K562 (cell line): Measurements from ENCODE around the gene ACE. TPM values are rescaled to one million over a fixed set of nuclear protein-coding genes. Genes with fewer than 3 reads are reported as not detected.

Source experiments
- BCOR ChIP-seq: fragments of 450-650 bp; IDR thresholded peaks from 2 replicates; pipeline ENCODE4 v1.6.1; 2016
- CSDE1 ChIP-seq, 2 experiments: fragments of 450-650 bp; IDR thresholded peaks; 2 replicates each; pipeline ENCODE4 v1.6.1; 2016; ENCODE audit warnings: mild to moderate bottlenecking in 1 of 2
- ELF4 ChIP-seq: fragments of 450-650 bp; formaldehyde crosslinking; IDR thresholded peaks from 2 replicates; pipeline ENCODE4 v1.4.0; 2022; ENCODE audit warnings: missing genetic modification characterization
- GTF3C2 ChIP-seq: IDR thresholded peaks from 3 replicates; pipeline ENCODE4 v1.6.1; 2011; ENCODE audit warnings: borderline replicate concordance, mild to moderate bottlenecking, moderate library complexity; ENCODE audit not compliant: insufficient read length; ENCODE audit errors: extremely low read depth
- HNRNPL ChIP-seq: fragments of 200-400 bp; formaldehyde crosslinking; IDR thresholded peaks from 2 replicates; pipeline ENCODE4 v1.6.1; 2017; ENCODE audit warnings: low read depth, mild to moderate bottlenecking, low read length
- L3MBTL2 ChIP-seq: fragments of 450-650 bp; IDR thresholded peaks from 2 replicates; pipeline ENCODE4 v1.6.1; 2016; ENCODE audit warnings: mild to moderate bottlenecking, moderate library complexity
- PTBP1 ChIP-seq: fragments of 200-400 bp; formaldehyde crosslinking; IDR thresholded peaks from 2 replicates; pipeline ENCODE4 v1.6.1; 2017; ENCODE audit warnings: low read depth, low read length
- RBFOX2 ChIP-seq: fragments of 200-400 bp; formaldehyde crosslinking; IDR thresholded peaks from 2 replicates; pipeline ENCODE4 v1.6.1; 2017; ENCODE audit warnings: low read depth, mild to moderate bottlenecking, low read length, moderate library complexity
- RHOXF2B ChIP-seq: fragments of 250-450 bp; sonication (Bioruptor Pico); conservative IDR thresholded peaks from 2 replicates; pipeline ENCODE4 v1.5.1; 2021
- ZFP36 ChIP-seq: fragments of 150-350 bp; IDR thresholded peaks from 2 replicates; pipeline ENCODE4 v1.6.1; 2018; ENCODE audit warnings: low read length, low read depth; ENCODE audit not compliant: partially characterized antibody
- ZNF57 ChIP-seq: fragments of 450-650 bp; formaldehyde crosslinking; IDR thresholded peaks from 2 replicates; pipeline ENCODE4 v1.4.0; 2020; ENCODE audit warnings: mild to moderate bottlenecking, moderate library complexity
- polyA plus RNA-seq, 8 experiments: library from polyadenylated mRNA; depleted of rRNA in 4 of 8; stranded (reverse) in 5 of 8; unstranded in 3 of 8; fragments of >200 nt; fragmentation: Nextera tagmentation in 2 of 8; fragmentation: Illumina TruSeq in 1 of 8; extraction: Ambion mirVana in 2 of 8; extraction: Trizol in 1 of 8; gene quantifications; 2 replicates each; pipeline versions ENCODE4 v1.2.1 to v1.2.3, GENCODE V29; 2011 to 2014; ENCODE audit warnings: inconsistent platforms in 1 of 8, missing spikeins in 1 of 8
- total RNA-seq, 7 experiments: library from RNA; depleted of rRNA in 6 of 7; stranded (reverse); fragments of >200 nt in 6 of 7; fragmentation: Illumina TruSeq in 2 of 7; extraction: Trizol in 2 of 7; gene quantifications; 2 replicates each; pipeline versions ENCODE4 v1.2.1 to v1.2.3, GENCODE V29; 2011 to 2021; ENCODE audit warnings: low replicate concordance in 1 of 7
- TF ChIP-seq, protein P1 (sequence below), 2 experiments: fragments of 450-650 bp in 1 of 2; sonication (generic) in 1 of 2; formaldehyde crosslinking in 1 of 2; IDR thresholded peaks in 1 of 2; conservative IDR thresholded peaks in 1 of 2; 2 replicates each; pipeline versions ENCODE4 v1.6.1 to v1.8.1; 2016 to 2023; ENCODE audit warnings: mild to moderate bottlenecking in 2 of 2, moderate library complexity in 2 of 2, inconsistent platforms in 1 of 2, missing genetic modification reagents in 1 of 2

ACE gene
- total and polyA plus RNA-seq, 9 of the 15 experiments (the other 6 are each of a cell fraction or from before 2014, with no cell fraction given): 0.07 to 2.5 (median 0.47) TPM; not detected in 1

DNA sequence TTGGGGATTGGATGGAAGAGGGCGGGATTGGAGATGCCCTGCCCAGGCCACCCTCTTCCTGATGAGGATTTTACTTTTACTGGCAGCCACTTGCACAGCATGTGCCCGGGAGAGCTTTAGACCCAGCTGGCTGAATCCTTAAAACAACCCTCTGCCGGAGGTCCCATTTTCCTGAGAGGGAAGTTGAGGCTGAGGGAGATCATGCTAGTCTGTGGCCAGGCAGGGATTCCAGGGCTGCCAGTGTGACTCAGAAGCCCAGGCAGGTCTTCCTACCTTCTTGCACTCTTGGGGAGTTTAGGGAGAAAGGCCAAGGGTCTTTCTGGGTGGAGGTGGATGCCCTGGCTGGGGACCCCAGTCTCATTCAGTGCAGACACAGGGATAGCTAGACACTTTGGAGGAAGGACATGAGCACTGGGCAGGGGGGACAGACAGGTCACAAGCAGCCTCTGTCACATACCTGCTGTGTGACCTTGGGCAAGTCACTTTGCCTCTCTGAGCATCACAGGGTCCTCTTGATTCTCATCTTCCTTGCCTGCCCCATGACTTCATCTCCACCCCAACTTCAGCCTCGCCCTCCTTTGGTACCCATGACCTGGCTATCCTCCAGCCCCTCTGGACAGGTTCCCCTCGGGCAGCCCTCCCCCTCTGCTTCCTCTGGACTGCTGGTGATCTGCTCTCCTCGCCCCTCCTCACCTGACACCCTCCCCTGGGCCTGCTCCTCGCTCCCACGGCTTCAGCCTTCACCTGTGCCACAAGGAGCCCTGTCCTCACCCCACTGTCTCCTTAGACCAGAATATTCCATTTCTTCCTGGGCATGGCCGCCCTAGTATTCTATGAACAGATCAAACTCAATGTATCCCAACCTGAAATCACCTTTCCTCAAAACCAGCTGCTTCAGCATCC is 62.1 kb downstream of the ACE start (continued):
- TF ChIP-seq PTBP1 (no peak), HNRNPL (no peak), CSDE1 (IDR thresholded peaks at IDR 0.05) (no peak), RHOXF2B (CRISPR knock-in tag) (no peak), ELF4 (CRISPR knock-in tag) (no peak), GTF3C2 (no peak), ZNF57 (no peak), L3MBTL2 (no peak), RBFOX2 (no peak), BCOR (peak; percentile 54), ZFP36 (peak; percentile 76)
- TF ChIP-seq, protein P1, sequence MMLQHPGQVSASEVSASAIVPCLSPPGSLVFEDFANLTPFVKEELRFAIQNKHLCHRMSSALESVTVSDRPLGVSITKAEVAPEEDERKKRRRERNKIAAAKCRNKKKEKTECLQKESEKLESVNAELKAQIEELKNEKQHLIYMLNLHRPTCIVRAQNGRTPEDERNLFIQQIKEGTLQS (IDR thresholded peaks at IDR 0.05): no peak
- TF ChIP-seq, protein P1 (CRISPR knock-in tag; conservative IDR thresholded peaks at IDR 0.05): no peak
